Measurements from ENCODE around the gene NEK4. TPM values are rescaled to one million over a fixed set of nuclear protein-coding genes. Genes with fewer than 3 reads are reported as not detected.

NEK4 gene
- total RNA-seq, 5 donors from 2014 or later (not counting 1 experiment from before 2014, with no cell fraction given), result 14.1 to 23.9 (median 22.2) TPM

DNA sequence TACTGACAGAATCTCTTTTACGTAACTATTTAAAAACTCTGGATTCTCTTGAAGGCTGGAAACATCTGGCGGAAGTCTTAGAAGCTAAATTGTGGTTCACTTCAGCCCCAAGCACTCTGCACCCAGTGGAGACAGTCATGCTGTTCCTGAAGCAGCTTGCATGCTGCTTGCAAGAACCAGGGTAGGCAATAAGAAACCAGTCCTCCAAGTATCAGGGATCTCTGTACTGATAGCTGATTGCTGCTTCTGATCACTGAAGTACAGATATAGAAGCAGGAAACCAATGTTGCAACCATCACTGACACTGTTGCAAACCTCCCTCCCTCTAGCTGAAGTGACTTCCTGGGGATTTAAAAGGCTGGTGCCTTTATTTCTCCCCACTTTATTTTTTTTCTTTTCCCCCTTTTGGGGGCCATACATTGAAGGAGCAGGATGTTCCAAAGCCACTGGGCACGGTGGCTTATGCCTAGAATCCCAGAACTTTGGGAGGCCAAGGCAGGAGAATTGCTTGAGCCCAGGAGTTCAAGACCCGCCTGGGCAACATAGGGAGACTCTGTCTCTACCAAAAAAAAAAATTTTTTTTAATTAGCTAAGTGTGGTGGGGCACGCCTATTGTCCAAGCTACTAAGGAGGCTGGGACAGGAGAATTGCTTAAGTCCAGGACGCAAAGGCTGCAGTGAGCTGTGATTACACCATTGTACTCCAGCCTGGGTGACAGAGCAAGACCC, 49.6 kb downstream of the NEK4 start:
- Histone ChIP-seq H3K36me3 (ENCODE audit: control insufficient read depth in 2 of 2, extremely low read depth in 1 of 2, insufficient read depth in 1 of 2, low read length in 1 of 2) (peaks cover 0 to 3% of the 10 kb centered on the region in 2 donors), H3K27me3 (replicated peaks in 1 of 2; ENCODE audit: control insufficient read depth in 2 of 2, extremely low read depth in 1 of 2, insufficient read depth in 2 of 2, low read length in 1 of 2) (no peaks in the 10 kb centered on the region), H3K4me1 (ENCODE audit: control insufficient read depth in 1 of 2, extremely low read depth in 1 of 2, insufficient read depth in 2 of 2, low read length in 2 of 2) (peaks cover 12 to 19% of the 10 kb centered on the region in 2 experiments), H3K27ac (ENCODE audit: low read length) (peak overlapping the region; percentile 53), H3K9me3 (no peaks in the 10 kb centered on the region), H3K4me3 (ENCODE audit: control insufficient read depth in 1 of 2, extremely low read depth in 1 of 2, low read length in 1 of 2) (no peak overlapping the region)
- ChIA-PET POLR2A (no interaction called here), CTCF (no interaction called here)
- 67% methylated on average over 1 of the region's 6 CpGs for WGBS (ENCODE audit: insufficient coverage)
- peak in 22 of 35 experiments; percentile 4 to 62 (median 22) for DNase-seq
- Mint-ChIP-seq H3K36me3 (peaks cover 10% of the 10 kb centered on the region), H3K4me3 (peak overlapping the region; percentile 19 to 41 (median 37)), H3K27ac (peak overlapping the region; percentile 78 to 94), H3K4me1 (peaks cover 29 to 35% (median 30%) of the 10 kb centered on the region in 3 donors), H3K9me3 (peaks cover 0 to 3% (median 0%) of the 10 kb centered on the region in 3 donors), H3K27me3 (no peaks in the 10 kb centered on the region)
- peak; percentile 81 to 95 (median 88) for ATAC-seq (replicated peaks in 1 of 4)

DNA sequence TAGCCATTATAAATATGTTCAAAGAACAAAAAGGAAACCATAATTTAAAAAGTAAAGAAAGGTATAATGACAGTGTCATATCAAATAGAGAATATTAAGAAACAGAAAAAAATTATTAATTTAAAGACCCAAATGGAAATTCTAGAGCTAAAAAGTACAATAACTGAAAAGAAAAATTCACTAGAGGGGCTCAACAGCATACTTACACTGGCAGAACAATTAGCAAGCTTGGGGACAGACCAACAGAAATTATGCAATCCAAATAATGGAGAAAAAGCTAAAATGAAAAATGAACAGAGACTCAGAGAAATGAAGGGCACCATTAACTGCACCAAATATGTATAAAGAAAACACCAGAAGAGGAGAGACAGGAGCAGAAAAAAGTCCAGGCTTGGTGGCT, 51.1 kb downstream of the NEK4 start:
- POLR2A ChIA-PET, result interaction anchor here in 1 of 2 donors (0.7 kb wide), 1 partner anchor 355 kb away, joined by 4 read pairs; no protein-coding TSS in a partner anchor

DNA sequence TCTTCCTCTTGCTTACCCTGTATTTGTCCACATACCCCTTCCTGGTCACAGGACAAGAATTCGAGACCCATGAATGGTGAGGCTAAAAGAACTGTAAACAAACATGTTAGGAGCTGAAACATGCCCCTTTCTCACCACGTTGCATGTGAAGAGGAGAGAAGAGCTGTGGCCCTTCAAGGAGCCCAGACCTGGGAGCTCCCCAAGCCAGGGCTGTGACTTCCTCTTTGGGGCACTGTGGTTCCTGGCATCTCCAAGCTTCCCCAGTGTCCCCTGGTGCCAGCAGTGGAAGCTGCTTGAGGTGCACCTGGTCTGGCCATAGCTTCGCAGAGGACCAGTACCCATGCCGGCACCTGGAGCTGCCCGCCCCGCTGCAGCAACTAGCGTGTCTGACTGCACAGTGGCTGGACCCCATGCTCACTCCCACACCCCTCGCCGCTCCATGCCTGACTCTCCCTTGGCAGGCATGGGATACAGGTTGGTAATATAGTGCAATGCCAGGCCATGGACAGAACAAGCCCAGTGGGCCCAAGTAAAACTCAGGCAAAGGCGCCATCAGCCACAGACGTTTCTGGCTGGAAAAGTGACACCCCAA, 54.9 kb downstream of the NEK4 start:
- POLR2A ChIA-PET, result no interaction called here
- 100% methylated on average over 5 of the region's 11 CpGs for WGBS (ENCODE audit: insufficient coverage)
- H3K27me3 Mint-ChIP-seq, result no peaks in the 10 kb centered on the region

More for the DNA sequence above, 51.1 kb downstream of the NEK4 start:
- Mint-ChIP-seq H3K9me3 (peaks cover 0 to 3% (median 0%) of the 10 kb centered on the region in 3 donors), H3K36me3 (peaks cover 13% of the 10 kb centered on the region), H3K4me3 (peak overlapping the region in 1 of 3 donors; percentile 37), H3K27me3 (no peaks in the 10 kb centered on the region), H3K27ac (peak overlapping the region; percentile 49 to 78), H3K4me1 (peaks cover 29 to 35% (median 30%) of the 10 kb centered on the region in 3 donors)
- CTCF ChIA-PET, result no interaction called here
- ATAC-seq (replicated peaks in 1 of 4) (no peak), DNase-seq (no peak)
- Histone ChIP-seq H3K4me1 (ENCODE audit: control insufficient read depth in 1 of 2, extremely low read depth in 1 of 2, insufficient read depth in 2 of 2, low read length in 2 of 2) (peaks cover 12 to 19% of the 10 kb centered on the region in 2 experiments), H3K4me3 (ENCODE audit: control insufficient read depth in 1 of 2, extremely low read depth in 1 of 2, low read length in 1 of 2) (no peak overlapping the region), H3K27me3 (replicated peaks in 1 of 2; ENCODE audit: control insufficient read depth in 2 of 2, extremely low read depth in 1 of 2, insufficient read depth in 2 of 2, low read length in 1 of 2) (no peaks in the 10 kb centered on the region), H3K9me3 (no peaks in the 10 kb centered on the region), H3K36me3 (ENCODE audit: control insufficient read depth in 2 of 2, extremely low read depth in 1 of 2, insufficient read depth in 1 of 2, low read length in 1 of 2) (peaks cover 0 to 3% of the 10 kb centered on the region in 2 donors), H3K27ac (ENCODE audit: low read length) (peak overlapping the region; percentile 21)

DNA sequence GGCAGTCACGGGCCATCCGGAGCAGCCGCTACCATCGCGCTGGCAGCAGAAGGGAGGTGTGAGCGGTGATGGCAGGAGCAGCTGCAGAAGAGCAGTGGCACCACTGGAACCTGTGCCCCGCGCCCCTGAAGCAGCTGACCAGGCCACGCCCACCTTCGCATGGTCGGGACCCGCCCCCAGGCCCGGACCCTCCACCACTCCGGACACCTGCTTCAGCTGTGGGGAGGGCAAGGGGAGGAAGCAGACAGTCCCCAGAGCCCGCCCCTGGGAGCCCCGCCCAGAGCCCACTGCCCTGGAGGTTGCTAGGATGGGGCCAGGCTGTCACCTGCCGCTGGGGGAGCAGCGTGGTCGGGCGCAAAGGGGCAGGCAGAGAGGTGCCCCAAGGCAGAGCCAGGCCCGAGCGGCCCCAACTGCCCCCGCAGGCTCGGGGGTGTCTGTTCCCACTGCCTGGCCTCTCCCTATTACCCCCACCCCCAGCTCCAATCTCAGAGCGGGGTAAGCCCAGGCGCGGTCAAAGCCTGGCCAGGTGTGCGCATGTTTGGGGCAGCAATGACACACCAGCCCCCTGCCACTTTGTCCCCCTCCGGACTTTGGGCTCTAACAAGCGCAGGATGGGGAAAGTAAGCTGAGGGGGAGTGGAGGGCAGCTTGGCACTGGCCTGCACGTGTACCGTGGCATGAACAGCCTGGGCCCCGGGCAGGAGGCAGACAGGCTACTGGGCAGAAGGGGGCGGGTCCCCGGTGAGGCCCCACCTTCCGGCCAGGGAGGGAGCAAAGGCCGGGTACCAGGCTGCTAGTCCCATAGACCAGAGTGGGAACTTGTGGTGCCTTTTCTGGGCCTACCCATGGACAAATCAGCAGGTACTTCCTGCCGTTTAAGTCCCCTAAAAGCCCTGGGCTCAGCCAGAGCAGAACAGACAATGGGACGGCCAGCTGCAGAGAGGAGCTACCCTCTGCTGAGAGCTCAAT, 56.1 kb downstream of the NEK4 start:
- Mint-ChIP-seq H3K27ac (no peak overlapping the region), H3K27me3 (no peaks in the 10 kb centered on the region), H3K9me3 (peaks cover 0 to under 1% (median 0%) of the 10 kb centered on the region in 3 donors), H3K4me1 (peaks cover under 1 to 8% (median 4%) of the 10 kb centered on the region in 3 donors), H3K36me3 (peaks cover 22% of the 10 kb centered on the region), H3K4me3 (no peak overlapping the region)
- WGBS (ENCODE audit: insufficient coverage), result 95% methylated on average over 35 of the region's 39 CpGs
- no peaks in the 10 kb centered on the region for H3K9me3 ChIP-seq
- no peaks in the 10 kb centered on the region for H3K27me3 ChIP-seq (replicated peaks in 1 of 2; ENCODE audit: control insufficient read depth in 2 of 2, extremely low read depth in 1 of 2, insufficient read depth in 2 of 2, low read length in 1 of 2)
- peaks cover 0 to 2% of the 10 kb centered on the region in 2 experiments for H3K4me1 ChIP-seq (ENCODE audit: control insufficient read depth in 1 of 2, extremely low read depth in 1 of 2, insufficient read depth in 2 of 2, low read length in 2 of 2)
- no peak overlapping the region for H3K4me3 ChIP-seq (ENCODE audit: control insufficient read depth in 1 of 2, extremely low read depth in 1 of 2, low read length in 1 of 2)
- peaks cover 0 to 8% of the 10 kb centered on the region in 2 donors for H3K36me3 ChIP-seq (ENCODE audit: control insufficient read depth in 2 of 2, extremely low read depth in 1 of 2, insufficient read depth in 1 of 2, low read length in 1 of 2)
- ChIA-PET CTCF (interaction anchor here in 1 of 2 donors (0.6 kb wide), 1 partner anchor 22 kb away, joined by 6 read pairs; no protein-coding TSS in a partner anchor), POLR2A (no interaction called here)
- H3K27ac ChIP-seq (ENCODE audit: low read length), result no peak overlapping the region
- DNase-seq (no peak), ATAC-seq (replicated peaks in 1 of 4) (no peak)

More for the DNA sequence above, 54.9 kb downstream of the NEK4 start:
- Histone ChIP-seq H3K27me3 (replicated peaks in 1 of 2; ENCODE audit: control insufficient read depth in 2 of 2, extremely low read depth in 1 of 2, insufficient read depth in 2 of 2, low read length in 1 of 2) (no peaks in the 10 kb centered on the region), H3K4me1 (ENCODE audit: control insufficient read depth in 1 of 2, extremely low read depth in 1 of 2, insufficient read depth in 2 of 2, low read length in 2 of 2) (peaks cover 5 to 7% of the 10 kb centered on the region in 2 experiments), H3K27ac (ENCODE audit: low read length) (no peak overlapping the region), H3K36me3 (ENCODE audit: control insufficient read depth in 2 of 2, extremely low read depth in 1 of 2, insufficient read depth in 1 of 2, low read length in 1 of 2) (peaks cover 0 to 8% of the 10 kb centered on the region in 2 donors), H3K9me3 (no peaks in the 10 kb centered on the region), H3K4me3 (ENCODE audit: control insufficient read depth in 1 of 2, extremely low read depth in 1 of 2, low read length in 1 of 2) (no peak overlapping the region)
- Mint-ChIP-seq H3K4me1 (peaks cover 10 to 20% (median 15%) of the 10 kb centered on the region in 3 donors), H3K36me3 (peaks cover 22% of the 10 kb centered on the region), H3K27ac (no peak overlapping the region), H3K4me3 (no peak overlapping the region), H3K9me3 (peaks cover 0 to 3% (median 0%) of the 10 kb centered on the region in 3 donors)
- ATAC-seq (replicated peaks in 1 of 4) (no peak), DNase-seq (no peak)
- CTCF ChIA-PET, result no interaction called here

DNA sequence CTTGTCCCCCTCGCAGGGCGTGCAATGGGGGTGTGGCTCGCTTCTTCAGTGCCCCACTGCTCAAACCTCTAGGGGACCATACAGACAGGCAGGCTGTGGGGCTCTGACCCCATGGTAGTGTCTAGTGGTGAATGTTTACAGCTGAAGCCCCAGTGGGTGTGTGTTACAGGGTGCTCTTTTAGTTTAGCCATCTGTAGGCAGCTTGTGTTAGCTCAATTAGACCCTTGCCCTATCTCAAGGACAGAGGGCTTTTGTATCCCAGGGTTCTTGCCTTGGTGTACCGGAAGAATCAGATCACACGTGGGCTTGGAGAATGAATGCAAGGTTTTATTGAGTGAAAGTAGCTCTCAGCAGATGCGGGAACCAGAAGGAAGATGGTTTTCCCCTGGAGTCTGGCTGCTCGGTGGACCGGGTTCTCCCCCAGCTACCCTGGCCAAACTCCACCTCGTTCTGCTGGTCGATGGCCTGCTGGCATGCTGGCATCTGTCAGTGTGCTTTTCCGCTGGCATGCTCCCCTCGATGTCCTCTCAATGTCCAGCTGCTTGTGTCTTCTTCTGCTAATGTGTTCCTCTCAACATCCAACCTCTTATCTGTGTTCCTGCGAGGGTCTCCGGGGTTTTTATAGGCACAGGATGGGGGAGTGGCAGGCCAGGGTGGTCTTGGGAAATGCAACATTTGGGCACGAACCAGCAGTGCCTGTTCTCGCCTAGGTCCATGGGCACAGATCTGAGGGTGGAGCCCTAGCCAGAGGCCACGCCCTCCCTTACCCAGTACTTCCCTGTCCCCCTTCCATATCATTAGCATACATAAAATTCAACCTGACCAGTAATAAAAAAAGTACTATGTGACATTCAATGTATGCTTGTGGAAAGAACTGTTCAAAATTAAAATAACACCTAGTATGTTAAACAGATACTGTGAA, 58.2 kb downstream of the NEK4 start:
- no peaks in the 10 kb centered on the region for H3K27me3 Mint-ChIP-seq
- CTCF ChIA-PET, result no interaction called here
- 98% methylated on average over 8 of the region's 17 CpGs for WGBS (ENCODE audit: insufficient coverage)
- peaks cover 2 to 3% of the 10 kb centered on the region in 2 experiments for H3K4me1 ChIP-seq (ENCODE audit: control insufficient read depth in 1 of 2, extremely low read depth in 1 of 2, insufficient read depth in 2 of 2, low read length in 2 of 2)
- H3K27ac ChIP-seq (ENCODE audit: low read length), result no peak overlapping the region
- no peaks in the 10 kb centered on the region for H3K27me3 ChIP-seq (replicated peaks in 1 of 2; ENCODE audit: control insufficient read depth in 2 of 2, extremely low read depth in 1 of 2, insufficient read depth in 2 of 2, low read length in 1 of 2)
- POLR2A ChIA-PET, result no interaction called here
- no peak overlapping the region for H3K4me3 ChIP-seq (ENCODE audit: control insufficient read depth in 1 of 2, extremely low read depth in 1 of 2, low read length in 1 of 2)
- H3K4me1 Mint-ChIP-seq, result peaks cover 7 to 9% (median 9%) of the 10 kb centered on the region in 3 donors
- no peak overlapping the region for H3K4me3 Mint-ChIP-seq
- ATAC-seq (replicated peaks in 1 of 4), result no peak
- no peak for DNase-seq
- peaks cover 0 to 24% of the 10 kb centered on the region in 2 donors for H3K36me3 ChIP-seq (ENCODE audit: control insufficient read depth in 2 of 2, extremely low read depth in 1 of 2, insufficient read depth in 1 of 2, low read length in 1 of 2)
- H3K9me3 ChIP-seq, result no peaks in the 10 kb centered on the region
- peaks cover 25% of the 10 kb centered on the region for H3K36me3 Mint-ChIP-seq
- no peak overlapping the region for H3K27ac Mint-ChIP-seq
- H3K9me3 Mint-ChIP-seq, result no peaks in the 10 kb centered on the region

Measured in T-cell (primary cell).